Endothelial cell of umbilical vein (primary cell): ENCODE data around the gene ITGB3. TPM values are rescaled to one million over a fixed set of nuclear protein-coding genes. Genes with fewer than 3 reads are reported as not detected.

Source experiments
- BruUV-seq: library from RNA; stranded (reverse); fragments of 400-500 nt; replicated peaks from 2 replicates; lab custom pipeline; 2021; lab: Mats Ljungman, UMichigan
- CTCF ChIA-PET: fragments of 300-600, 350-600 bp; sonication (Branson Sonifier 250); formaldehyde crosslinking; loops from one replicate; lab custom pipeline; 2021; ENCODE audit warnings: antibody characterized with exemption, inconsistent platforms; lab: Charles Lee
- POLR2A ChIA-PET: fragments of 300-600, 350-600 bp; sonication (Branson Sonifier 250); formaldehyde crosslinking; loops from one replicate; lab custom pipeline; 2021; ENCODE audit warnings: antibody characterized with exemption, inconsistent platforms; lab: Charles Lee
- DNase-seq: peaks from one replicate; pipeline ENCODE4 v3.0.0-alpha.2; 2011; ENCODE audit warnings: low read depth, low spot score
- FAIRE-seq: peaks from 2 replicates; lab custom pipeline; 2011; peaks lifted over from hg19 to GRCh38; lab: Jason Lieb, UNC
- H2AFZ ChIP-seq: 2 replicates; pipeline ENCODE4 v1.6.0; 2012; ENCODE audit warnings: low read depth, low read length, control low read depth, inconsistent platforms
- H3K27ac ChIP-seq: 2 replicates; pipeline ENCODE4 v1.5.1; 2011; ENCODE audit warnings: low read depth, mild to moderate bottlenecking, control low read depth, low read length, moderate library complexity; ENCODE audit not compliant: insufficient read depth
- H3K27me3 ChIP-seq, 2 experiments: 2 replicates each; pipeline versions ENCODE4 v1.6.0 to v1.6.1; 2011; ENCODE audit warnings: low read length in 2 of 2, mixed read lengths in 1 of 2; ENCODE audit not compliant: control insufficient read depth in 2 of 2, insufficient read depth in 2 of 2
- H3K36me3 ChIP-seq, 2 experiments: 2 replicates in 1 of 2; 3 replicates in 1 of 2; pipeline ENCODE4 v1.5.1; 2011; ENCODE audit warnings: low read length in 2 of 2, mild to moderate bottlenecking in 1 of 2, moderate library complexity in 1 of 2; ENCODE audit not compliant: control insufficient read depth in 2 of 2, insufficient read depth in 2 of 2; ENCODE audit errors: extremely low read depth in 1 of 2
- H3K4me1 ChIP-seq: 3 replicates; pipeline ENCODE4 v1.5.1; 2011; ENCODE audit warnings: mild to moderate bottlenecking, low read length; ENCODE audit not compliant: control insufficient read depth, insufficient read depth; ENCODE audit errors: extremely low read depth
- H3K4me2 ChIP-seq: 2 replicates; pipeline ENCODE4 v1.6.1; 2011; ENCODE audit warnings: low read length, control low read depth, mixed read lengths; ENCODE audit not compliant: insufficient read depth
- H3K4me3 ChIP-seq, 3 experiments: fragments of 200-600 bp in 1 of 3; sonication (generic), shearing (Covaris generic) in 1 of 3; replicated peaks in 1 of 3; 2 replicates each; pipeline ENCODE4 v1.5.1; 2011 to 2016; ENCODE audit warnings: control low read depth in 3 of 3, low read length in 3 of 3, mild to moderate bottlenecking in 2 of 3, inconsistent platforms in 1 of 3, low read depth in 1 of 3, moderate library complexity in 1 of 3; ENCODE audit not compliant: insufficient read depth in 1 of 3
- H3K79me2 ChIP-seq: 2 replicates; pipeline ENCODE4 v1.6.0; 2012; ENCODE audit warnings: low read length, inconsistent platforms; ENCODE audit not compliant: control insufficient read depth, insufficient read depth
- H3K9ac ChIP-seq: replicated peaks from 2 replicates; pipeline ENCODE3; 2011; ENCODE audit warnings: low read length, control low read depth; ENCODE audit not compliant: insufficient read depth; ENCODE audit errors: extremely low read depth
- H3K9me1 ChIP-seq: replicated peaks from 3 replicates; pipeline ENCODE4 v1.6.0; 2011; ENCODE audit warnings: mild to moderate bottlenecking, low read length; ENCODE audit not compliant: control insufficient read depth, insufficient read depth; ENCODE audit errors: extremely low read depth
- H3K9me3 ChIP-seq: replicated peaks from 2 replicates; pipeline ENCODE4 v1.5.1; 2012; ENCODE audit warnings: low read length, inconsistent platforms; ENCODE audit not compliant: control insufficient read depth, insufficient read depth
- H4K20me1 ChIP-seq: replicated peaks from 2 replicates; pipeline ENCODE3; 2011; ENCODE audit warnings: mild to moderate bottlenecking, low read length; ENCODE audit not compliant: control insufficient read depth, insufficient read depth; ENCODE audit errors: extremely low read depth
- CTCF ChIP-seq, 2 donors: IDR thresholded peaks; 1 replicate in 1 of 2; 2 replicates in 1 of 2; pipeline ENCODE4 v1.5.1; 2011; ENCODE audit warnings: low read length in 2 of 2, mild to moderate bottlenecking in 2 of 2, moderate library complexity in 2 of 2, control low read depth in 1 of 2, inconsistent platforms in 1 of 2, low read depth in 1 of 2; ENCODE audit not compliant: insufficient read depth in 1 of 2; ENCODE audit errors: extremely low read depth in 1 of 2
- EZH2 ChIP-seq: IDR thresholded peaks from 2 replicates; pipeline ENCODE4 v1.6.1; 2012; ENCODE audit warnings: borderline replicate concordance, low read depth, mild to moderate bottlenecking, moderate library complexity, low read length, inconsistent platforms; ENCODE audit not compliant: severe bottlenecking
- FOS ChIP-seq: IDR thresholded peaks from 2 replicates; pipeline ENCODE4 v1.6.1; 2011; ENCODE audit warnings: mild to moderate bottlenecking, low read length, moderate library complexity, borderline replicate concordance; ENCODE audit not compliant: insufficient read depth
- GATA2 ChIP-seq: IDR thresholded peaks from 2 replicates; pipeline ENCODE4 v1.7.0; 2011; ENCODE audit warnings: low read depth, mild to moderate bottlenecking, moderate library complexity, mixed read lengths, low read length; ENCODE audit not compliant: insufficient read length, insufficient read depth
- JUN ChIP-seq: IDR thresholded peaks from 2 replicates; pipeline ENCODE4 v1.6.1; 2011; ENCODE audit warnings: borderline replicate concordance, low read depth; ENCODE audit not compliant: insufficient read length, insufficient read depth
- MAX ChIP-seq: IDR thresholded peaks from 2 replicates; pipeline ENCODE4 v1.6.1; 2011; ENCODE audit not compliant: insufficient read depth, insufficient read length
- MYC ChIP-seq: IDR thresholded peaks from one replicate; pipeline ENCODE4 v1.6.1; 2011; ENCODE audit warnings: mild to moderate bottlenecking, low read depth, low read length
- POLR2A ChIP-seq: IDR thresholded peaks from 2 replicates; pipeline ENCODE4 v1.6.1; 2012; ENCODE audit warnings: low read depth, mild to moderate bottlenecking, control low read depth, low read length
- POLR2AphosphoS5 ChIP-seq: IDR thresholded peaks from 2 replicates; pipeline ENCODE4 v1.6.1; 2012; ENCODE audit warnings: low read depth, mild to moderate bottlenecking, control low read depth, low read length, moderate library complexity; ENCODE audit not compliant: insufficient read depth
- dilution Hi-C: fragments of 300-500 bp; cut with MboI; formaldehyde crosslinking; loops from one replicate; pipeline ENCODE4 v1.15.0; 2019; ENCODE audit warnings: low sequenced_read_pairs; ENCODE audit not compliant: extremely low pct_ligation_motif_present
- intact Hi-C: fragments of 100-400 bp; cut with micrococcal nuclease; formaldehyde crosslinking; loops from one replicate; pipeline ENCODE4 v1.10.0; 2022
- polyA plus RNA-seq, 4 experiments: library from polyadenylated mRNA; depleted of rRNA in 3 of 4; stranded (reverse) in 3 of 4; unstranded in 1 of 4; fragments of >200 nt; gene quantifications; 2 replicates each; pipeline versions ENCODE4 v1.2.1 to v1.2.3, GENCODE V29; 2011 to 2012; ENCODE audit warnings: missing spikeins in 1 of 4
- total RNA-seq: library from RNA; stranded (reverse); gene quantifications from 2 replicates; pipeline ENCODE4 v1.2.3, GENCODE V29; 2021

The ITGB3 gene
- total and polyA plus RNA-seq, 2 donors (not counting 3 experiments of a cell fraction or from before 2014, with no cell fraction given), result 55.8 to 60.0 TPM

- no peaks in the 10 kb centered on the region for H3K9me3 ChIP-seq
- no peaks in the 10 kb centered on the region for H3K79me2 ChIP-seq
- H4K20me1 ChIP-seq, result no peaks in the 10 kb centered on the region
- no peak overlapping the region for H3K4me3 ChIP-seq
- no peaks in the 10 kb centered on the region for H3K36me3 ChIP-seq
- H3K9ac ChIP-seq, result no peak overlapping the region
- H3K27ac ChIP-seq, result no peak overlapping the region
- no peaks in the 10 kb centered on the region for H3K4me1 ChIP-seq
- DNase-seq (no peak), FAIRE-seq (no peak)
- POLR2A ChIA-PET, result no interaction called here
- CTCF ChIA-PET, result no interaction called here
- no peak for TF ChIP-seq CTCF (IDR thresholded peaks at IDR 0.05; ENCODE audit: extremely low read depth in 1 of 2, insufficient read depth in 1 of 2, low read depth in 1 of 2, low read length in 2 of 2)
- TF ChIP-seq POLR2A, result no peak
- no peak for TF ChIP-seq POLR2AphosphoS5
- H2AFZ ChIP-seq, result no peak overlapping the region
- intact Hi-C loops (no loop called here), dilution Hi-C loops (no loop called here)
- no peak overlapping the region for H3K4me2 ChIP-seq
- H3K9me1 ChIP-seq, result no peaks in the 10 kb centered on the region
- no TSS peak for BruUV-seq
- no peaks in the 10 kb centered on the region for H3K27me3 ChIP-seq
Observed at GRCh38 chr17:47203984-47204721, 49.5 kb upstream of the ITGB3 start.

GRCh38 chr17:47204722-47205418, 48.8 kb upstream of the ITGB3 start:
- H4K20me1 ChIP-seq, result no peaks in the 10 kb centered on the region
- POLR2A ChIA-PET, result interaction anchor here (0.5 kb wide), 1 partner anchor 1442 kb away, joined by 4 read pairs; no protein-coding TSS in a partner anchor
- DNase-seq, result no peak
- TF ChIP-seq CTCF (IDR thresholded peaks at IDR 0.05; ENCODE audit: extremely low read depth in 1 of 2, insufficient read depth in 1 of 2, low read depth in 1 of 2, low read length in 2 of 2), result no peak
- TF ChIP-seq POLR2A, result no peak
- no peak for TF ChIP-seq MAX
- no peak for TF ChIP-seq EZH2
- no peak for TF ChIP-seq JUN
- no peak for TF ChIP-seq GATA2
- TF ChIP-seq MYC, result no peak
- no peak for TF ChIP-seq POLR2AphosphoS5
- TF ChIP-seq FOS, result no peak
- no peaks in the 10 kb centered on the region for H3K79me2 ChIP-seq
- H3K27me3 ChIP-seq, result no peaks in the 10 kb centered on the region
- no peaks in the 10 kb centered on the region for H3K9me1 ChIP-seq
- no peak overlapping the region for H3K4me3 ChIP-seq
- H3K4me2 ChIP-seq, result no peak overlapping the region
- H3K9ac ChIP-seq, result no peak overlapping the region
- no TSS peak for BruUV-seq
- no peak for FAIRE-seq
- CTCF ChIA-PET, result interaction anchor here (0.8 kb wide), 1 partner anchor 14 kb away, joined by 3 read pairs; no protein-coding TSS in a partner anchor
- intact Hi-C loops (no loop called here), dilution Hi-C loops (no loop called here)
- no peaks in the 10 kb centered on the region for H3K9me3 ChIP-seq
- no peak overlapping the region for H3K27ac ChIP-seq
- no peaks in the 10 kb centered on the region for H3K4me1 ChIP-seq
- H3K36me3 ChIP-seq, result no peaks in the 10 kb centered on the region
- no peak overlapping the region for H2AFZ ChIP-seq
